GM12875 (cell line): ENCODE data around the gene SYNJ2.

ENCODE experiments used
- H3K4me3 ChIP-seq: one replicate; pipeline ENCODE4 v1.5.1; 2011; ENCODE audit warnings: low read depth, low read length, control low read depth
- TF ChIP-seq, protein P1 (sequence below): IDR thresholded peaks from 2 replicates; pipeline ENCODE4 v1.5.1; 2011; ENCODE audit warnings: low read depth, mild to moderate bottlenecking, control low read depth, inconsistent platforms, low read length, moderate library complexity, borderline replicate concordance; ENCODE audit not compliant: insufficient read depth

SYNJ2 gene

DNA sequence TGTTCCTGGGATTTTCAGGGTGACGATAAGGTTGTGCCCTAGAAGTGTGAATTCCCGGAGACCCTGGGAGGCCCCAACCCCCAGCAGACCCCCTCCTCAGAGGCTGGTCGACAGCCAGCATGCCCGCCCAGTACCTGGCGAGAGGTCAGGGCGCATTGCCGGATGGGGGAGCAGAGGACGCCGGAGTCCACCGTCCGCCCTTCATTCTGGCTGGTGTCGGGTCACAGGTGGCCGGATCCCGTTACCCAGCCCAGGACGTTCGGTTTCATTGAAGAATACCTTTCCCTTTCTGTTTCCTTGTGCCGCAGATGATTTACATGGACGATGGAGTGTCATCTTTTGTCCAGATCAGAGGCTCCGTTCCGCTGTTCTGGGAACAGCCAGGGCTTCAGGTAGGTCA is 61.3 kb downstream of the SYNJ2 start:
- H3K4me3 ChIP-seq, result no peak overlapping the region
- TF ChIP-seq, protein P1, sequence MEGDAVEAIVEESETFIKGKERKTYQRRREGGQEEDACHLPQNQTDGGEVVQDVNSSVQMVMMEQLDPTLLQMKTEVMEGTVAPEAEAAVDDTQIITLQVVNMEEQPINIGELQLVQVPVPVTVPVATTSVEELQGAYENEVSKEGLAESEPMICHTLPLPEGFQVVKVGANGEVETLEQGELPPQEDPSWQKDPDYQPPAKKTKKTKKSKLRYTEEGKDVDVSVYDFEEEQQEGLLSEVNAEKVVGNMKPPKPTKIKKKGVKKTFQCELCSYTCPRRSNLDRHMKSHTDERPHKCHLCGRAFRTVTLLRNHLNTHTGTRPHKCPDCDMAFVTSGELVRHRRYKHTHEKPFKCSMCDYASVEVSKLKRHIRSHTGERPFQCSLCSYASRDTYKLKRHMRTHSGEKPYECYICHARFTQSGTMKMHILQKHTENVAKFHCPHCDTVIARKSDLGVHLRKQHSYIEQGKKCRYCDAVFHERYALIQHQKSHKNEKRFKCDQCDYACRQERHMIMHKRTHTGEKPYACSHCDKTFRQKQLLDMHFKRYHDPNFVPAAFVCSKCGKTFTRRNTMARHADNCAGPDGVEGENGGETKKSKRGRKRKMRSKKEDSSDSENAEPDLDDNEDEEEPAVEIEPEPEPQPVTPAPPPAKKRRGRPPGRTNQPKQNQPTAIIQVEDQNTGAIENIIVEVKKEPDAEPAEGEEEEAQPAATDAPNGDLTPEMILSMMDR, result no peak

DNA sequence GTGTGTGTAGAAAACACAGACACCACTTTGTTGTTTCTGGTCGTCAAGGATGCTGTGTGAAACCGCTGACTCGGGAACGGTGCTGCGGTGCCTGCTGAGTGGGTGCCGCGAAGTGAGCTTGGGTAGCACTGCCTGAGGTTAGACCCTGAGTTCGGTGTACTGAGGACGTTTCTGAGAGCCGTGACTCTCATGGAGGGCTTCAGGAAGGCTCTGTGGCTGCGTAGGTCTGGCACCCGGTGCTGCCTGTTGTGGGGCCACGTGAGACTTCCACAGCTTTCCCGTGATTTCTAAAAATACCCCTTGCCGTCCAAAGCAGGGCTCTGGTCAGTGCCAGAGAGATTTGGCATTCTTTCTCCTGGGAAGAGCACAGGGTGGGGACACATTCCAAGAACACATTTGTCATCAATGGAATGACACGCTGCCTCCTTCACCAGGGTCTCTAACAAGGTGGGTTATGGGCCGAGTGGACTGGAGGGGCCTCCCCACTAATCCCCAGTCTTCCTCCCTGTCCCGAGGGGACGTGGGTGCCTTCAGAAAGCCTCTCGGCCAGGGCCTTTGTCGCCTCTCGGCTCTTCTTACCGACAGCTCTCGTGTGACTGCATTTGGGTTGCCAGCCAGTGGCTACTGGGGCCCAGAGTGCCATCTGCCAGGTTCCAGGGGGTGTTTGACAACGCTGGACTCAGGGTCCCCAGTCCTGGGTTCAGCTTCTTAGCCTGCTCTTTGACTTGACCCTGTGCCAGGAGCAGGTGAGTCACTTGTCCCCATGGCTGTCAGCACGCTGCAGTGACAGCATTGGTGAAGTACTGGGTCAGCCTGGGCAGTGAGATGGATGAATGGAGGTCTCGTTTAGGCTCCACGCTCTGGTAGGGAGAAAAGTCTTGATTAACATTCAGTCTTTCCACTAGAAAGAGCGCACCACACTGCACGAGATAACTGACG is 62.2 kb downstream of the SYNJ2 start:
- TF ChIP-seq, protein P1, result no peak
- H3K4me3 ChIP-seq, result no peak overlapping the region

DNA sequence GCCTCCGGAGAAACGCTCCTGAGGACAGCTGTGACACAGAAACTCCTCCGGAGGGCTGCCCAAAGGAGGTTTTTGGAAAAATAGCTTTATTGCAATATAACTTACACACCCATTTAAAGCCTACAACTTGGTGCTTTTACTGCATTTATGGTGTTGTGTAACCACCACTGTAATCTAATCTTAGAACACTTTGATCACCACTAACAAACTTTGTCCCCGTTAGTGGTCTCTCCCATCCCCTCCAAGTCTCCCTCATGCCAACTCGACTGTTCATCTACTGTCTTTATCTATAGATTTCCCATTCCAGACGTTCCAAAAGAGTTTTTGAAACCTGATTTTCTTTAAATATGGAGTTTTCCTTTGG is 62.8 kb downstream of the SYNJ2 start:
- no peak overlapping the region for H3K4me3 ChIP-seq
- TF ChIP-seq, protein P1, result no peak

DNA sequence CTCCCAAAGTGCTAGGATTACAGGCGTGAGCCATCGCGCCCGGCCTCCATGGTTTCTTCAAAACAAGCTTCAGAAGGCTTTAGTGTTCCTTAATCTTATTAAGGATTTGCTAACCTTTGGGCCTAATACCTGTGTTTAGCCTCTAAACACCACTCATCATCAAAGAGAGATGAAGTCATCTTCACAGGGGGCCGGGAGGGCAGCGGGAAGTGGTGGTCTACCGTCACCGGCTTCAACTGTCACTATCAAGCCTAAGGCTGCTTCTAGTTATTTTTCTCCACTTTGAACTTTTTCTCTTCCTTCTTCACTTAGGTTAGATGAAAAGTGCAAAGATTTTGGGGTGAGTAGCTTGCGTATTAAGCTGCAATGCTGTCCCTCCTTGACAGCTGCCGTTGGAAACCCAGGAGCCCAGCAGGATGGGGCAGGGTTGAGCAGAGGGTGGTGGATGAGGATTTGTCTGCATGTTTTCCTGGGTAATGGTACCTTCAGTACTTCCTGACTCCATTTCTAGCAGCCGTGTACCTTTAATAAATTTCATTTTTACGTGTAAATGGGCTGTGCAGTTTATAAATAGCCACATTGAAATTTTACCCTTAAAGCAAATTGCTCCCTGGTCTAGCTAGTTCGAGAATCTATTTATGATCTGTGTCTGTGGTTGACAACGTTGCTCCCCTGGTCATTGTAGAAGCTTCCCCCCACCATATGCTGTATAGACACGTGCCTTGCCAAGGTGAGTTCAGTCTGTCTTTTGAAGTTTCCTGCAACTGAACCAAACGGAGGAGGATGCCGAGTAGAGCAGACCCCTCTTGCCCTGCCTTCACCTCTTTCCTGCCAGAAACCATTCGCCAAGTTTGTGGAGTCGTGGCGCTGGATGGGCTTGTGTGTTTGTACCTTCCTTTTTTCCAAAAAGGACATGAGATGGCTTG is 64.8 kb downstream of the SYNJ2 start:
- TF ChIP-seq, protein P1, result no peak
- no peak overlapping the region for H3K4me3 ChIP-seq

DNA sequence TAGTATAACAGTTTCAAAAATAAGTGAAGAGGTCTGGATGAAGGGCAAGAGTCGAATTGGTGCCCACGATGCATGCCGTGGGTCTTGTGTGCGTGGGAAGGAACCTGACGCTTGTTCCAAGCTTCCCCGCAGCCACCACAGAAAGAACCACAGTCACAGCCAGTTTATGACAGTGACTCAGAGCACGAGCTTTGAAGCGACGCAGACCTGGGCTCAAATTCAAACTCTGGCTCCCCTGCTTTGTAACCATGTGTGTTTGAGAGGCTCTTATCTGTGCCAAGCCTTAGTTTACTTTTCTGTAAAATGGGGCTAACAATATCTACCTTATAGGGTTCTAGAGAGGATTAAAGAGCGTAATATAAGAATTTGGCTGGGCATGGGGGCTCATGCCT is 65.5 kb downstream of the SYNJ2 start:
- no peak overlapping the region for H3K4me3 ChIP-seq
- TF ChIP-seq, protein P1, result no peak

DNA sequence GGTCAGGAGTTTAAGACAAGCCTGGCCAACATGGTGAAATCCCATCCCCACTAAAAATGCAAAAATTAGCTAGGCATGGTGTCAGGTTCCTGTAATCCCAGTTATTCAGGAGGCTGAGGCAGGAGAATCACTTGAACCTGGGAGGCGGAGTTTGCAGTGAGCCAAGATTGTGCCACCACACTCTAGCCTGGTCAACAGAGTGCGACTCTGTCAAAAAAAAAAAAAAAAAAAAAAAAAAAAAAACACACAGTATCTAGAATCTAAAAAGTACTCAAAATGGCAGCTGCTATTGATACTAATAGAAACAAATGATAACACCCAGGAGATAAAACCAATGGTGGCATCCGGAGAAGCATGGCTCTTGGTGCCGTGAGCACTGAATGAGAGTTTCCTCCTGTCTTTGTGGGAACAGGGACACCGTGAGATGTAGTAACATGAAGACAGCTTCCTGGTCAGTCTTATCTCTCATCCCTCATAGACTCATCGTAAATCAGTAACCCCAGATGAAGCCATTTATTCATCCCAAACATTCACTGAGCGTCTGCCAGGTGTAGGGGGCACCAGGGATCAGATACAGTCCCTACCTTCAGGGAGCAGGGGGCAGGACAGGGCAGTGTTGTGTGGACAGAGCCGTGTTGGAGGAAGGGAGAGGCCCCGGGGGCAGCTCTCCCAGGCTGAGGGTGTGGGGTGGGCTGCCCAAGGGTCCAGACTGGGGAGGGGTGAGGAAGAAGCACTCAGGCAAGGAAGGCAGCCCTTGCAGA is 66.1 kb downstream of the SYNJ2 start:
- TF ChIP-seq, protein P1, result no peak
- no peak overlapping the region for H3K4me3 ChIP-seq
